Measurements from ENCODE around the gene ART4.

ART4 gene

DNA sequence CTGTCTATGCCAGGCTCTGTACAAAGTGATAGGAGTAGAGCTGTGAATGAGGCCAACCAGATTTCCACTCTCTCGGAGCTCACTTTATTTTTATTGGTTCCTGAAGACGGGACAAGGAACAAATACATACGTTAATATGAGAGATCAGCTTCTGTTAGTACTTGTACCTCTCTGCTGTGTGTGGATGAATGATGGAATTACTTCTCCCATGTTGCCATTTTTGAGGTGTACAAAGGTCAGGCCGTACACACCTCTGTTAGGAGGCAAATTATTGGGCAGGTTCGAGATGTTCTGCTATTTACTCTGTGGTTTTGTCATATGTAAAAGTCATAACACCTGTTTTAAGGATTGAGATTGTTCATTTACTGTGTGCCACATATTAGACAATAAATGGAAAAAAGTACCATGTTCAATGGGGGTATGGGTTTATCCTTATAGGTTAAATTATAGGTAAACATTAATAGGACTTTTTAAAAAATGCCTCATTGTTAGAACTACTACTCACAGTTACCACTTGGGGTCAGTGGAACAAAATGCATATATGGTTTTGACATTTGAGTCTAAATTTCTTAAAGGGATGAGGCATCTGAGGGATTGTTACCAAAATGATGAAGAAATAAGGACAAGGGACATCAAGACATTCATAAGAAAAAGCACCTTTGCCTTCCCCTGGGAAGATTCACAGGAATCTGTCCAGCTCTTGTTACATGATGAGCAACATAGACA lies 66.9 kb downstream of the ART4 start:
- Histone ChIP-seq H3K4me3 (peak overlapping the region in 1 of 7 experiments; percentile 58), H3K27ac (peak overlapping the region in 12 of 21 experiments; percentile 89 to 96 (median 94))

GRCh38 chr12:14775636-14775980 lies 67.7 kb downstream of the ART4 start:
- H3K4me3 ChIP-seq, result peak overlapping the region; percentile 58 to 83 (median 78)
- peak overlapping the region in 19 of 21 experiments; percentile 79 to 96 (median 92) for H3K27ac ChIP-seq

Measured in skin epidermis (tissue), 12 donors.